Activated naive CD4-positive, alpha-beta T cell treated with anti-CD3 and anti-CD28 coated beads, Interleukin-2, amount 50 U/mL, for 24 hours (primary cell): ENCODE results near the gene SH3BP1.
A peak's percentile ranks its signal among the peaks of the same experiment; 100 is the strongest.
"Not testable (repeated sequence)": the region's sequence is repeated elsewhere in the genome, so short reads cannot be mapped to it uniquely, and the experiment has no call there.

Experiments used
- H3K27ac Mint-ChIP-seq: one replicate; pipeline ENCODE4 v1.8.0; 2021; ENCODE audit warnings: mild to moderate bottlenecking, mixed read lengths
- H3K27me3 Mint-ChIP-seq: one replicate; pipeline ENCODE4 v1.8.0; 2021; ENCODE audit warnings: mixed read lengths
- H3K36me3 Mint-ChIP-seq: one replicate; pipeline ENCODE4 v1.8.0; 2021; ENCODE audit warnings: mixed read lengths
- H3K4me1 Mint-ChIP-seq: one replicate; pipeline ENCODE4 v1.8.0; 2021; ENCODE audit warnings: mixed read lengths
- H3K4me3 Mint-ChIP-seq: one replicate; pipeline ENCODE4 v1.8.0; 2021; ENCODE audit warnings: mild to moderate bottlenecking, mixed read lengths
- H3K9me3 Mint-ChIP-seq: one replicate; pipeline ENCODE4 v1.8.0; 2021; ENCODE audit warnings: mixed read lengths

The SH3BP1 gene

DNA sequence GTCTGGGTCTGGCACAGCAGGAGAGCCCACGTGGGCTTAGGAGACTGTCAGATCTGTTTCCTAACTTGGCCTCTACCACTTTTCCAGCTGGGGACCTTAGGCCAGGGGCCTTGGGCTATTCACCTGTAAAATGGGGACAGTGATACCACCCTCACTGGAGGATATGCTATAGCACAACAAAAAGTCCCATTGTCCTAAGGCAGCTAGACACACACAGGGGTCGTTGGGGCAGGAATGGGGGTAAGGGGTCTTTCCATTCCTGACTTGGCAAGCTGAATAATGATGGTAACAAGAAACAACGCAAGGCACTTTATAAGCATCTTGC lies 2.6 kb upstream of the SH3BP1 start:
- Mint-ChIP-seq H3K9me3 (no peaks in the 10 kb centered on the region), H3K4me1 (peaks cover 63% of the 10 kb centered on the region), H3K4me3 (peak overlapping the region; percentile 0), H3K27me3 (no peaks in the 10 kb centered on the region), H3K36me3 (no peaks in the 10 kb centered on the region), H3K27ac (peak overlapping the region; percentile 1)

DNA sequence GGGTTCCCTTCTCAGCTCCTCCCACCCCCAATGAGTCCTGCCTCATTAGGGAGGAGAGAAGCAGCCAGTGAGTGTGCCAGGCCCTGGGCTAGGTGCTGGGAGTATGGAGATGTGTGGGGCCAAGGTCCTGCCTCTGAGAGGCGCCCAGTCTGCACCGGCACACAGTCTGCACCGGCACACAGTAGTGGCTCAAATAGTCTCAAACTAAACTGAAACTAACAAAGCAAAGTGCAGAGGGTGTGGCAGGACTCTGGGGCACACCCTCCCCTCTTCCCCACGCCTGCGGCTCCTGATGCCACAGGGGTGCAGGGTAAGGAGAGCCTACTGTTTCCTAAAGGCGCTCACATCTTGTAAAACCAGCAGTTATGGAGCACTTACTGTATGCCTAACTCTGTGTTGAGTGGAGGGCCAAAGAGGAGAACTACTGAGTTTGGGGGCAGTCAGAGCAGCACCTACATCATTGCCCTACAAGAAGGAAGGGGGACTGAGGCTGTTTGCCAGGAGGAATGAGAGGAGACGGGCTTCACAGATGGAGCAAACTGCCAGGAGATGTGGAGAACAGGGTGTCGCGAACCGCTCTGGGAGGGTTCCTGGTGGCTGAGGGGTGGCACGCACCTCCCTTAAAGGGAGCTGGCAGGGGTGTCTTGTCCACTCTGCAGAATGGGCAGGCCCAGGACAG lies 939 bp upstream of the SH3BP1 start:
- H3K27me3 Mint-ChIP-seq = no peaks in the 10 kb centered on the region
- H3K9me3 Mint-ChIP-seq = no peaks in the 10 kb centered on the region
- peak overlapping the region; percentile 89 for H3K4me3 Mint-ChIP-seq
- no peaks in the 10 kb centered on the region for H3K36me3 Mint-ChIP-seq
- peaks cover 69% of the 10 kb centered on the region for H3K4me1 Mint-ChIP-seq
- peak overlapping the region; percentile 86 for H3K27ac Mint-ChIP-seq

DNA sequence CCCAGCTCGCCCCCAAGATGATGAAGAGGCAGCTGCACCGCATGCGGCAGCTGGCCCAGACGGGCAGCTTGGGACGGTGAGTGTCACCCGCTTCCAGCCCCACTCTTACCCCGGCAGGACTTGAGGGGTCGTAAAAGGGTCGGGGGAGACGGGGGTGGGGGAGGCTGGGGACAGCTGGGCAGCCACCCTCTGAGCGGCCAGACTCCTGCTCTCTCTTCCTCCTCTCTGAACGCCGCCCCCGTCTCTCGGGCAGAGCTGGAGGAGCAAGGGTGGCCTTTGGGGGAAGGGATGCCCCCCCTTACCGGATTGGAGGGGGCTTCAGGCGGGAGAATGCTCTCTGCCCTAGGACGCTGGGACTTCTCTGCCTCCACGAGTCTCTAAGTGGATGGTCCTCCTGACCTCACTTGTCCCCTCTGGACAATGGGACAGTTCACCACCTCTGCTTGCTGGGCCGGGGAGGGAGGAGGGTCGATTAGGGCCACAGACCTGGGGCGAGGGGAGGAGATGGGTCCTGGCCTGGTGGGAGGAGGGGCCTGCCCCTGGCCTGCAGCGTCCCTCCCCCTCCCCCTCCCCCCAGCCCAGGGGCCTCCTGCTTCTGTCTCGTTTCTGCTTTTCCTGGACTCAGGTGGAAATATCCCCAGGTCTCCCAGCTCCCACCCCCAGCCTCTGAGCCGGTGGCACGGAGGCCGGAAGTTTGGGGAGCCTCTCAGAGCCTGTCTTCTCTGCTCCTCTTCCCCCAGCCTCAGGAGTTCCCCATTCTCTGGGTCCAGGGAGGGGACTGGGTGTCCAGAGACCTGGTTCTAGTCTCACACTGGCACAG lies 512 bp downstream of the SH3BP1 start:
- no peaks in the 10 kb centered on the region for H3K36me3 Mint-ChIP-seq
- H3K27me3 Mint-ChIP-seq = no peaks in the 10 kb centered on the region
- peak overlapping the region; percentile 89 for H3K4me3 Mint-ChIP-seq
- H3K9me3 Mint-ChIP-seq = no peaks in the 10 kb centered on the region
- H3K4me1 Mint-ChIP-seq = peaks cover 60% of the 10 kb centered on the region
- peak overlapping the region; percentile 95 for H3K27ac Mint-ChIP-seq

DNA sequence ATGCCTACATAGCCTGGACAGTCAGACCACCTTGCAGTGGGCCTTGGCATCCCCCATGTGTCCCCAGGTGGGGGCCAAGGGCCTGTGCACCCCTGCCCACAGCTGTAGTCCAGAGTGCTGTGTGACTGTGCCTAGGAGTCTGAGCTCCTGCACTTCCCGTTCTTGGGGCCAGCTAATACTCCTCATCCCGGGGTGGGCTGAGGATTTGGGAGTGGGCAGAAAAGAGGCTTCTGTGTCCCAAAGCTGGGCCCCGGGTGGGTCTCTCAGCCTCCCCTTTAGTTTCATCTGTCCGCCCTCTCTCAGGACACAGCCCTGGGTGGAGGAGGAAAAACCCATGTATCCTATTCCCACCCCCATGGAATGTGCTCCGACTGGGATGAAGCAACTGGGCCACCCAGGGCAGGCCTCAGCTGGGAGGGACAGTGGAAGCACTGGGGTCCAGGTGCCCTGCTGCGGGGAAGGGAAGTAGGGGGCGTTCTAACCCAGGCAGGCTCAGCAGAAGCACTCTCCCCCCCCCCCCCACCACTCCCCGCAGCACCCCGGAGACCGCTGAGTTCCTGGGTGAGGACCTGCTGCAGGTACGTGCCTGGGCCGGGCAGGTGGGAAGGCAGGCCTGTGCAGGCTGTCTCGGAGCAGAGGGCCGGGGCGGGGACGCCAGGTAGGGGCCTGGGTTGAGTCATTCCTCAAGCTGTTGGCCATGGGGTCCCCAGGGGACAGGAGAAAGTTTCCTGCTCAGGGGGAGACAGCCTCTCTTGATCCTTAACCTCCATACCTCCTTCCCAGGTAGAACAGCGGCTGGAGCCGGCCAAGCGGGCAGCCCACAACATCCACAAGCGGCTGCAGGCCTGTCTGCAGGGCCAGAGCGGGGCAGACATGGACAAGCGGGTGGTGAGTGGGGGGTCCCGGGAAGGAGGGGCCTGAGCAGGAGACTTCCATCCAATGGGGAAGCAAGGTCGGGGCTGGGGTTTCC lies 1.4 kb downstream of the SH3BP1 start:
- Mint-ChIP-seq H3K36me3 (no peaks in the 10 kb centered on the region), H3K9me3 (no peaks in the 10 kb centered on the region), H3K27ac (peak overlapping the region; percentile 95), H3K4me3 (peak overlapping the region; percentile 89), H3K27me3 (no peaks in the 10 kb centered on the region), H3K4me1 (peaks cover 53% of the 10 kb centered on the region)

DNA sequence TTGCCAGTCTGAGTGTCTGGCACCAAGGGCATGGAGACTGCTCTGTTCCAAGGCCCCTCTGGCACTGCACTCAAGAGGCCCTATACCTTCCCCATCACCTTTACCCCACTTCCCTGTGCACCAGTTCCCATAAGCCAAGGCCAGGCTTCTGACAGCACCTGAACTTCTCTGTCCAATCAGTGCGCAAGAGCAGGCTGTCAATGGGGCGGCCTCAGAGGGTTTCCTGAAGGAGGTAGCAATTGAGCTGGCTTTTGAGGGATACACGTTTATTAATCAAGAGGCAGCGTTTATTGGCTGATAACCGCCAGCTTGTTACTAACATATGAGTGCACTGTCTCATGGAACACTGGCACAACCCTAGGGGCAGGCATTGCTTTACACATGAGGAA lies 2.1 kb downstream of the SH3BP1 start:
- Mint-ChIP-seq H3K27ac (no peak overlapping the region), H3K9me3 (no peaks in the 10 kb centered on the region), H3K36me3 (no peaks in the 10 kb centered on the region), H3K27me3 (no peaks in the 10 kb centered on the region), H3K4me1 (peaks cover 49% of the 10 kb centered on the region), H3K4me3 (peak overlapping the region; percentile 89)

DNA sequence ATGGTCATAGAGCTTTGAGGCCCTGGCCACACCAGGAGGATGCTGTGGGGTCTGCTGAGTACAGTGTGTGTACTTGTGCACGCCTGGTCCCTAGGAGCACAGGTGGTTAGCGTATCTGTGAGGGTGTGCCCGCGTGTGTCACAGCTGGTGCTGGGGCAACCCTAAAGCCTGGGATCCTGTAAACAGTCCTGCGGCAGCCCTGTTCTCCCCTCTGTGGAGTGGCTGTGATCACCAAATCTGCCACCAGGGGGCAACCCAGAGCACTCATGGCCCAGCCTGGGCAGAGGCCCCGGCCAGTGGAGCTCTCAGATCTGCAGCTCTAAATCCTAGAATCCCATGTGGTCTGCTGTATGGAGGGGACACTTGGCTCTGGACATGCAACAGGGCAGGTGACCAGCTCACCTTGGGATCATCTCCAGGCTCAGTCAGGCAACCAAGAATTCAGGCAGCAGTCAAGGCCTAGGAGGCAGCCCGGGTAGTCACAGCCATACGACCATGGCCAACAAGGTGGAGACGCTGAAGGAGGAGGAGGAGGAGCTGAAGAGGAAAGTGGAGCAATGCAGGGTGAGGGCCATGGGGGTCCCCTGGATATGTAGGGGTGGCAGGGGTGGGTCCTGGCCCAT lies 3.9 kb downstream of the SH3BP1 start:
- no peak overlapping the region for H3K27ac Mint-ChIP-seq
- no peak overlapping the region for H3K4me3 Mint-ChIP-seq
- no peaks in the 10 kb centered on the region for H3K27me3 Mint-ChIP-seq
- no peaks in the 10 kb centered on the region for H3K9me3 Mint-ChIP-seq
- no peaks in the 10 kb centered on the region for H3K36me3 Mint-ChIP-seq
- H3K4me1 Mint-ChIP-seq = peaks cover 31% of the 10 kb centered on the region

DNA sequence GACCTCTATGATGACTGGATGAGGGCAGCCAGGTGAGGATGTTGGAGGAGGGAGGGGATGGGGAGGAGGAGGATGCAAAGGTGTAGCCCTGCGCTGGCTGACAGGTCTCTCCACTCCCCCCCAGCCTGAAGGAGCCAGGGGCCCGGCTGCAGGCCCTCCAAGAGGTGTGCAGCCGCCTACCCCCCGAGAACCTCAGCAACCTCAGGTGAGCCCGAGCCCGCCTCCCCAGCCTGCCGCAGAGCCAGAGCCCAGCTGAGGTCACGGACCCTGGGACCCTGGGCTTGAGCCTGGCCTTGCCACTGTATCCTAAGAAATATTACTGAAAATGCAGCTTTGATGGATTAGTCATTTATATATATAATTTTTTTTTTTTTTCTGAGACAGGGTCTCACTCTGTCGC lies 7.8 kb downstream of the SH3BP1 start:
- Mint-ChIP-seq H3K4me3 (no peak overlapping the region), H3K36me3 (no peaks in the 10 kb centered on the region), H3K4me1 (peaks cover 14% of the 10 kb centered on the region), H3K27ac (no peak overlapping the region), H3K9me3 (no peaks in the 10 kb centered on the region), H3K27me3 (no peaks in the 10 kb centered on the region)

DNA sequence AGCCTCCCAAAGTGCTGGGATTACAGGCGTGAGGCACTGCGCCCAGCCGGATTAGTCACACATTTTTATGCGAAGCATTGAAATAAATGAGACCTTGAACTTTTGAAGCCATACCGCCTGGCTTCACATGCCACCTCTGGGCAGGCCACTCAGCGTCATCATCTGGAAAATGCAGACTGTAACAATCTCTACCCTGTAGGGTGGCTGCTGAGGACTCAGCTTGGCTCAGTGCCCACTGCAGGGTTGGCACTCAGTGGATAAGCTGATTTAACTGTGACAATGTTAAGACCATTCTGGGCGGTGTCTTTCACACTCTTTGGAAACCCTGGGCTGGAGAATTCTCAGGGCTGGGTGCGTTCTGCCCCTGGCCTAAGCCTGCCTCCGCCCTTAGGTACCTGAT lies 8.5 kb downstream of the SH3BP1 start:
- no peak overlapping the region for H3K27ac Mint-ChIP-seq
- H3K36me3 Mint-ChIP-seq = peaks cover 2% of the 10 kb centered on the region
- no peaks in the 10 kb centered on the region for H3K27me3 Mint-ChIP-seq
- H3K4me3 Mint-ChIP-seq = no peak overlapping the region
- no peaks in the 10 kb centered on the region for H3K9me3 Mint-ChIP-seq
- H3K4me1 Mint-ChIP-seq = peaks cover 10% of the 10 kb centered on the region

DNA sequence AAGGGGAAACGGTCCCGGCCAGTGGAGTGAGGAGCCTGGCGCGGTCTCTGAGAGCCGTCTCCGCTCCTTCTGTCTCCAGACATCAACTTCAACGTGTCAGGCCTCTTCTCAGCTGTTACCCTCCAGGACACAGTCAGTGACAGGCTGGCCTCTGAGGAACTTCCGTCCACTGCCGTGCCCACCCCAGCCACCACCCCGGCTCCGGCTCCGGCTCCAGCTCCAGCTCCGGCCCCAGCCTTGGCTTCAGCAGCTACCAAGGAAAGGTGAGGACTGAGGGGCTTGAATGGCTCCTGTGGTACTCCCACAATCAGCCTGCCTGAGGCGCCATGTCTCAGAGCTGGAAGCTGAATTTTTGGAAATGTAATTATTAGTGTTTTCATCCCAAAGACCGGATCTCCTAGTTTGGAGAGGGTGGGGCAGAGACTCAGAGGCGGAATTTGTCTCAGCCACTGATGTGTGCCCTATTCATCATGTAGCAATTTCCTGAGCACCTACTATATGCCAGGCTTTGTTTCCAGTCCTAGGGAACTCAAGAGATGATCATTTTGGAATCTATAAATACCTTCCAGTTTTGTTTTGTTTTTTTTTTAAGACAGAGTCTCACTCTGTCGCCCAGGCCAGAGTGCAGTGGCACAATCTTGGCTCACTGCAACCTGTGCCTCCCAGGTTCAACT lies 11.1 kb downstream of the SH3BP1 start:
- peaks cover 2% of the 10 kb centered on the region for H3K36me3 Mint-ChIP-seq
- H3K9me3 Mint-ChIP-seq = no peaks in the 10 kb centered on the region
- no peak overlapping the region for H3K4me3 Mint-ChIP-seq
- no peak overlapping the region for H3K27ac Mint-ChIP-seq
- H3K27me3 Mint-ChIP-seq = no peaks in the 10 kb centered on the region
- no peaks in the 10 kb centered on the region for H3K4me1 Mint-ChIP-seq

DNA sequence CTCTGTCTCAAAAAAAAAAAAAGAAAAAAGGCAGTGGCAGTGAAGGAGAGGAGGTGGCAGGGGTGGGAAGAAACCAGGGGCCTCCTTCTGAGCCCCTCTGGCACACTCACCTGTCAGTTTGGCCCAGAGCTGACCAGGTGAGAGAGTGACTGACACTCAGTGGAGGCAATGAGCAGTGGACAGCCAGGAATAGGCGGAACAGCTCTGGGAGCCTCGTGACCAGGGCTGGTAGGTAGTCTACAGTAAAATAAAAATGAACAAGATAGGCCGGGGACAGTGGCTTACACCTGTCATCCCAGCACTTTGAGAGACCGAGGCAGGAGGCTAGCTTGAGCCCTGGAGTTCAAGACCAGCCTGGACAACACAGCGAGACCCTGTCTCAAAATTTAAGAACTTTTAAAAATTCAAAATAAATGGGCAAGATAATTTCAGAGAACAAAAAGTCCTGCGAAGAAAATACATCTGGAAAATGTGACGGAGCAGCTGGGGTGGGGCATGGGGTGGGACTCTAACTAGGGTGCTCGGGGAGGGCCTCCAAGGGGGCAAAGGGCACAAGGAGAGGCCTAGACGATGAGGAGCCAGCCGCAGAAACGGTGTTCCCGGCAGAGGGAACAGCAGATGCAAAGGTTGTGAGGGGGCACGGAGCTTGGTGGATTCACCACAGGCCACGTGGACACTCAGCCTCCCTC lies 15.2 kb downstream of the SH3BP1 start:
- Mint-ChIP-seq H3K27ac (no peak overlapping the region), H3K4me1 (peaks cover 12% of the 10 kb centered on the region), H3K9me3 (no peaks in the 10 kb centered on the region), H3K27me3 (no peaks in the 10 kb centered on the region), H3K4me3 (no peak overlapping the region), H3K36me3 (peaks cover 2% of the 10 kb centered on the region)

DNA sequence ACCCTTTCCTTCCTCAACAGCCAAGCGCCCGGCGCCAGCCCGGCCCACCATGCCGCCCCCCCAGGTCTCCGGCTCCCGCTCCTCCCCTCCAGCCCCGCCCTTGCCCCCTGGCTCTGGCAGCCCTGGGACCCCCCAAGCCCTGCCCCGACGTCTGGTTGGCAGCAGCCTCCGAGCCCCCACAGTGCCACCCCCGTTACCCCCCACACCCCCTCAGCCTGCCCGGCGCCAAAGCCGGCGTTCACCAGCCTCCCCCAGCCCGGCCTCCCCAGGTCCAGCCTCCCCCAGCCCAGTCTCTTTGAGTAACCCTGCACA lies 15.7 kb downstream of the SH3BP1 start:
- Mint-ChIP-seq H3K4me3 (no peak overlapping the region), H3K36me3 (peaks cover 2% of the 10 kb centered on the region), H3K4me1 (peaks cover 17% of the 10 kb centered on the region), H3K9me3 (no peaks in the 10 kb centered on the region), H3K27ac (no peak overlapping the region), H3K27me3 (no peaks in the 10 kb centered on the region)

DNA sequence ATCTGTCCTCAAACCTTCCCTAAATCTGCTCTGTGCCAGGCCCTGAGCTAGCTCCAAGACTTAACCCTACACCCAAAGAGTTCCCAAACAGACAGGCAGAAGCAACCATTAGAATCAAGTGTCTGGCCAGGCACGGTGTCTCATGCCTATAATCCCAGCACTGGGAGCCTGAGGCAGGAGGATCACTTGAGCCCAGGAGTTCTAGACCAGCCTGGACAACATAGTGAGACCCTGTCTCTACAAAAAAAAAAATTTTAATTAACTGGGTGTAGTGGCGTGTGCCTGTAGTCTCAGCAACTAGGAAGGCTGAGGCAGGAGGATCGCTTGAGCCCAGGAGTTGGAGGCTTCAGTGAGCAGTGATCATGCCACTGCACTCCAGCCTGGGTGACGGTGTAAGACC lies 17.1 kb downstream of the SH3BP1 start:
- not testable (repeated sequence) for H3K36me3 Mint-ChIP-seq, H3K4me3 Mint-ChIP-seq, H3K27me3 Mint-ChIP-seq, H3K9me3 Mint-ChIP-seq
- H3K4me1 Mint-ChIP-seq = peaks cover 31% of the 10 kb centered on the region
- H3K27ac Mint-ChIP-seq = peak overlapping the region; percentile 41

DNA sequence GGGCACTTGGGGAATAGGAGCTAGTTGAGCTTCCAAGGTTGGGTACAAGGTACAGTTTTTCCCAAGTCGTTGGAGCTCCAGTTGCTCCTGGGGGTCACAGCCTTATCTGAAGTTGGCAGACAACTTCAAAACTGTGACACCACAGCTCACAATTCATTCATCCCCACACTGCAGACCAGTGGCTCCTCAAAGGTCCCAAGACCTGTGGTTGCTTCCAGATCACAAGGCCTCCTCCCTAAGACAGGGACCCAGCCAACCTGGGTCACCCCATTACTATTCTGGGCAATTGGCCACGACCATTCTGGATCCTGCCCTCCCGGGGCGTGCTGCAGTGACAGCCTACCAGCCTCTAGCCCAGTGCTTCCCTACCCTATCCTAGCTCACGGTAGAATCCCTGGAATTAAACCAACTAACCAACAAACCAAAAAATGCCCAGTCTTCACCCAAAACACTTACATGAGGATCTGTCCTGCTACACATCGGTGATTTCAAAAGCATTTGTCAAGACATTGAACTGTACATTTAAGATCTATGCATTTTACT lies 18.2 kb downstream of the SH3BP1 start:
- H3K36me3 Mint-ChIP-seq = peaks cover 2% of the 10 kb centered on the region
- H3K4me3 Mint-ChIP-seq = peak overlapping the region; percentile 91
- no peaks in the 10 kb centered on the region for H3K27me3 Mint-ChIP-seq
- no peaks in the 10 kb centered on the region for H3K9me3 Mint-ChIP-seq
- peak overlapping the region; percentile 79 for H3K27ac Mint-ChIP-seq
- peaks cover 35% of the 10 kb centered on the region for H3K4me1 Mint-ChIP-seq
